ENCODE results near the gene SKAP2. TPM values are rescaled to one million over a fixed set of nuclear protein-coding genes. Genes with fewer than 3 reads are reported as not detected.

SKAP2 gene
- polyA plus RNA-seq, 4 donors = 7.6 to 44.2 (median 14.4) TPM

DNA sequence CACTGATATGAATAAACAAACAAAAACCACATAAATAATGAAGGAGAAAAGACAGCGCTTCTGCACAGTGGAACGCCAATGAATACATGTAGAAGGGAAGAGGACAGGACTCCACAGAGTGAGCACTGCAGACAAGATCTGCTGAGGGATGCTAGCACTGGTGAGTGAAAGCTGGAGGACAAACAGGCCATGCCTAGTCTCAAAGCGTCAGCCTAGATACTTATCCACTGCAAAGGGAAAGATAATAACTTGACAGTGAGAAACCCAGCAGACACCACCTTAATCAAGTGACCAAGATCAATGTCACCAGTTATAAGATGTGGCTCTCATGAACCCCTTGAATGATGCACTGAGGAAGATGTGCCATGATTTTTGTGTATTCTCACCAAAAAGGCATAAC, 227.6 kb downstream of the SKAP2 start:
- no peak overlapping the region for H3K4me3 ChIP-seq (ENCODE audit: low read depth in 1 of 3, low read length in 3 of 3)
- no peaks in the 10 kb centered on the region for H3K9me3 ChIP-seq (ENCODE audit: control insufficient read depth in 2 of 2, insufficient read depth in 1 of 2, low read depth in 1 of 2, low read length in 1 of 2)
- H3K27ac ChIP-seq (ENCODE audit: low read depth in 1 of 3, low read length in 2 of 3) = no peak overlapping the region
- no peaks in the 10 kb centered on the region for H3K36me3 ChIP-seq (ENCODE audit: control insufficient read depth in 3 of 3, insufficient read depth in 2 of 3, low read depth in 1 of 3, low read length in 3 of 3)
- H3K27me3 ChIP-seq (ENCODE audit: control insufficient read depth in 3 of 3, insufficient read depth in 3 of 3, low read length in 3 of 3) = peaks cover 0 to 5% (median 0%) of the 10 kb centered on the region in 3 donors
- 72 to 83% (median 79%) methylated on average over 3 of the region's 3 CpGs for WGBS, 3 donors
- FAIRE-seq = no peak
- no peak for DNase-seq
- H3K4me1 ChIP-seq (ENCODE audit: control insufficient read depth in 3 of 3, insufficient read depth in 2 of 3, low read depth in 1 of 3, low read length in 2 of 3) = no peaks in the 10 kb centered on the region

GRCh38 chr7:26633557-26633956, 230.8 kb downstream of the SKAP2 start:
- H3K4me3 ChIP-seq (ENCODE audit: low read depth in 1 of 3, low read length in 3 of 3) = no peak overlapping the region
- FAIRE-seq = no peak
- H3K27ac ChIP-seq (ENCODE audit: low read depth in 1 of 3, low read length in 2 of 3) = no peak overlapping the region
- H3K4me1 ChIP-seq (ENCODE audit: control insufficient read depth in 3 of 3, insufficient read depth in 2 of 3, low read depth in 1 of 3, low read length in 2 of 3) = no peaks in the 10 kb centered on the region
- H3K36me3 ChIP-seq (ENCODE audit: control insufficient read depth in 3 of 3, insufficient read depth in 2 of 3, low read depth in 1 of 3, low read length in 3 of 3) = no peaks in the 10 kb centered on the region
- no peak for DNase-seq
- 81 to 94% (median 92%) methylated on average over 3 of the region's 3 CpGs for WGBS, 3 donors
- no peaks in the 10 kb centered on the region for H3K9me3 ChIP-seq (ENCODE audit: control insufficient read depth in 2 of 2, insufficient read depth in 1 of 2, low read depth in 1 of 2, low read length in 1 of 2)
- H3K27me3 ChIP-seq (ENCODE audit: control insufficient read depth in 3 of 3, insufficient read depth in 3 of 3, low read length in 3 of 3) = peaks cover 0 to 5% (median 0%) of the 10 kb centered on the region in 3 donors

GRCh38 chr7:26631601-26632000, 232.8 kb downstream of the SKAP2 start:
- Histone ChIP-seq H3K4me3 (ENCODE audit: low read depth in 1 of 3, low read length in 3 of 3) (no peak overlapping the region), H3K27me3 (ENCODE audit: control insufficient read depth in 3 of 3, insufficient read depth in 3 of 3, low read length in 3 of 3) (peaks cover 0 to 5% (median 0%) of the 10 kb centered on the region in 3 donors), H3K36me3 (ENCODE audit: control insufficient read depth in 3 of 3, insufficient read depth in 2 of 3, low read depth in 1 of 3, low read length in 3 of 3) (no peaks in the 10 kb centered on the region), H3K4me1 (ENCODE audit: control insufficient read depth in 3 of 3, insufficient read depth in 2 of 3, low read depth in 1 of 3, low read length in 2 of 3) (no peaks in the 10 kb centered on the region), H3K9me3 (ENCODE audit: control insufficient read depth in 2 of 2, insufficient read depth in 1 of 2, low read depth in 1 of 2, low read length in 1 of 2) (no peaks in the 10 kb centered on the region), H3K27ac (ENCODE audit: low read depth in 1 of 3, low read length in 2 of 3) (no peak overlapping the region)
- 85 to 94% (median 93%) methylated on average over 6 of the region's 6 CpGs for WGBS, 3 donors
- FAIRE-seq (no peak), DNase-seq (no peak)

- FAIRE-seq = no peak
- H3K9me3 ChIP-seq (ENCODE audit: control insufficient read depth in 2 of 2, insufficient read depth in 1 of 2, low read depth in 1 of 2, low read length in 1 of 2) = no peaks in the 10 kb centered on the region
- WGBS, 3 donors = 85 to 91% (median 90%) methylated on average over 14 of the region's 14 CpGs
Measured at GRCh38 chr7:26630941-26631580, 233.3 kb downstream of the SKAP2 start.

GRCh38 chr7:26630361-26630760, 234.0 kb downstream of the SKAP2 start:
- FAIRE-seq (no peak), DNase-seq (no peak)
- Histone ChIP-seq H3K4me1 (ENCODE audit: control insufficient read depth in 3 of 3, insufficient read depth in 2 of 3, low read depth in 1 of 3, low read length in 2 of 3) (no peaks in the 10 kb centered on the region), H3K27me3 (ENCODE audit: control insufficient read depth in 3 of 3, insufficient read depth in 3 of 3, low read length in 3 of 3) (peaks cover 0 to 5% (median 0%) of the 10 kb centered on the region in 3 donors), H3K9me3 (ENCODE audit: control insufficient read depth in 2 of 2, insufficient read depth in 1 of 2, low read depth in 1 of 2, low read length in 1 of 2) (no peaks in the 10 kb centered on the region), H3K4me3 (ENCODE audit: low read depth in 1 of 3, low read length in 3 of 3) (no peak overlapping the region), H3K36me3 (ENCODE audit: control insufficient read depth in 3 of 3, insufficient read depth in 2 of 3, low read depth in 1 of 3, low read length in 3 of 3) (no peaks in the 10 kb centered on the region), H3K27ac (ENCODE audit: low read depth in 1 of 3, low read length in 2 of 3) (no peak overlapping the region)
- 94 to 95% (median 95%) methylated on average over 4 of the region's 4 CpGs for WGBS, 3 donors

More at GRCh38 chr7:26630941-26631580, 233.3 kb downstream of the SKAP2 start:
- no peaks in the 10 kb centered on the region for H3K36me3 ChIP-seq (ENCODE audit: control insufficient read depth in 3 of 3, insufficient read depth in 2 of 3, low read depth in 1 of 3, low read length in 3 of 3)
- no peak for DNase-seq
- no peak overlapping the region for H3K27ac ChIP-seq (ENCODE audit: low read depth in 1 of 3, low read length in 2 of 3)
- peaks cover 0 to 5% (median 0%) of the 10 kb centered on the region in 3 donors for H3K27me3 ChIP-seq (ENCODE audit: control insufficient read depth in 3 of 3, insufficient read depth in 3 of 3, low read length in 3 of 3)
- H3K4me1 ChIP-seq (ENCODE audit: control insufficient read depth in 3 of 3, insufficient read depth in 2 of 3, low read depth in 1 of 3, low read length in 2 of 3) = no peaks in the 10 kb centered on the region
- no peak overlapping the region for H3K4me3 ChIP-seq (ENCODE audit: low read depth in 1 of 3, low read length in 3 of 3)

DNA sequence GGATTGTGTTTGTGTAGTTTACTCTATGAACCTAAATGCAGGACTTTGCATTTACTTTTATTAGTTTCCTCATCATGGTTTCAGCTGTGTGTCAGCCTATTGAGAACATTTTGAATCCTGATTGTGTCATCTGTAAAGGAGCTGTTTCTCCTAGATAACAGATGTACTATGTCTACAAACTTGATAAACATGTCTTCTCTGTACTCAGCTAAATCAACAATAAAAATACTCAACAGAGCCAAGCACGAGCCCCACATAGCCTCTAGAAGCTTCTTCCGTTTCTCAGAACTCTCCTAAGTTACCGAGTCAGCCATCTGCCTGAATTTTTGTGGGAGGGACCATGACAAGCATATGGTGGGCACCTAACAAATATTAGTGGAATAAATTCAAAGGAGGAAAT, 234.7 kb downstream of the SKAP2 start:
- Histone ChIP-seq H3K4me3 (ENCODE audit: low read depth in 1 of 3, low read length in 3 of 3) (no peak overlapping the region), H3K9me3 (ENCODE audit: control insufficient read depth in 2 of 2, insufficient read depth in 1 of 2, low read depth in 1 of 2, low read length in 1 of 2) (no peaks in the 10 kb centered on the region), H3K27ac (ENCODE audit: low read depth in 1 of 3, low read length in 2 of 3) (no peak overlapping the region), H3K27me3 (ENCODE audit: control insufficient read depth in 3 of 3, insufficient read depth in 3 of 3, low read length in 3 of 3) (peaks cover 0 to 5% (median 0%) of the 10 kb centered on the region in 3 donors), H3K4me1 (ENCODE audit: control insufficient read depth in 3 of 3, insufficient read depth in 2 of 3, low read depth in 1 of 3, low read length in 2 of 3) (no peaks in the 10 kb centered on the region), H3K36me3 (ENCODE audit: control insufficient read depth in 3 of 3, insufficient read depth in 2 of 3, low read depth in 1 of 3, low read length in 3 of 3) (no peaks in the 10 kb centered on the region)
- no peak for DNase-seq
- no peak for FAIRE-seq
- 53 to 80% (median 78%) methylated on average over 3 of the region's 3 CpGs for WGBS, 3 donors

- H3K9me3 ChIP-seq (ENCODE audit: control insufficient read depth in 2 of 2, insufficient read depth in 1 of 2, low read depth in 1 of 2, low read length in 1 of 2) = no peaks in the 10 kb centered on the region
- no peak overlapping the region for H3K27ac ChIP-seq (ENCODE audit: low read depth in 1 of 3, low read length in 2 of 3)
- no peak for DNase-seq
- no peaks in the 10 kb centered on the region for H3K27me3 ChIP-seq (ENCODE audit: control insufficient read depth in 3 of 3, insufficient read depth in 3 of 3, low read length in 3 of 3)
- 70 to 82% (median 73%) methylated on average over 11 of the region's 11 CpGs for WGBS, 3 donors
- no peaks in the 10 kb centered on the region for H3K4me1 ChIP-seq (ENCODE audit: control insufficient read depth in 3 of 3, insufficient read depth in 2 of 3, low read depth in 1 of 3, low read length in 2 of 3)
- no peaks in the 10 kb centered on the region for H3K36me3 ChIP-seq (ENCODE audit: control insufficient read depth in 3 of 3, insufficient read depth in 2 of 3, low read depth in 1 of 3, low read length in 3 of 3)
- no peak for FAIRE-seq
- no peak overlapping the region for H3K4me3 ChIP-seq (ENCODE audit: low read depth in 1 of 3, low read length in 3 of 3)
Measured at GRCh38 chr7:26627891-26628341, 236.5 kb downstream of the SKAP2 start.

- no peak overlapping the region for H3K4me3 ChIP-seq (ENCODE audit: low read depth in 1 of 3, low read length in 3 of 3)
- DNase-seq (no peak), FAIRE-seq (no peak)
- no peaks in the 10 kb centered on the region for H3K27me3 ChIP-seq (ENCODE audit: control insufficient read depth in 3 of 3, insufficient read depth in 3 of 3, low read length in 3 of 3)
- H3K4me1 ChIP-seq (ENCODE audit: control insufficient read depth in 3 of 3, insufficient read depth in 2 of 3, low read depth in 1 of 3, low read length in 2 of 3) = no peaks in the 10 kb centered on the region
- no peaks in the 10 kb centered on the region for H3K36me3 ChIP-seq (ENCODE audit: control insufficient read depth in 3 of 3, insufficient read depth in 2 of 3, low read depth in 1 of 3, low read length in 3 of 3)
- no peak overlapping the region for H3K27ac ChIP-seq (ENCODE audit: low read depth in 1 of 3, low read length in 2 of 3)
- H3K9me3 ChIP-seq (ENCODE audit: control insufficient read depth in 2 of 2, insufficient read depth in 1 of 2, low read depth in 1 of 2, low read length in 1 of 2) = no peaks in the 10 kb centered on the region
- 86 to 95% (median 93%) methylated on average over 10 of the region's 10 CpGs for WGBS, 3 donors
Measured at GRCh38 chr7:26627221-26627620, 237.2 kb downstream of the SKAP2 start.

DNA sequence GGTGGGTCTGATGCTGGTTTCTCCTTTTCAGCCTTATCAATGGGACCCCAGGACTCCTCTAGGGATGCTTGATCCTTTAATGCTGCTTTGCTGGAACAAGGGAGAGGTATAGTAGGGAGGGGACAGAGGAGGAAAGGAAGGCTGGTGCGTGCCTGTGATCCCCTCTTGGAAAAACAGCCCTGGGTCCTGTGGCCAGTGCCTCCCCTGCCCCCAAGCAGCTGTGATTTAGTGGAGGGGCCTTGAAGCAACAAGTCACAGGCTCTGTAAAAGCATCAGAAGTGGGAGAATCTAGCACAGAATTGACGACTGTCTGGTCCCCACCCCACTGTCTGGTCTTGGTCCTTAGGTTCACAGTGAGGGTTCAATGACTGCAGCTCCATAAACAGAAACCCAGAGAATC, 237.7 kb downstream of the SKAP2 start:
- FAIRE-seq = no peak
- 70 to 83% (median 71%) methylated on average over 2 of the region's 2 CpGs for WGBS, 3 donors
- DNase-seq = no peak

More for the DNA sequence above, 237.7 kb downstream of the SKAP2 start:
- Histone ChIP-seq H3K36me3 (ENCODE audit: control insufficient read depth in 3 of 3, insufficient read depth in 2 of 3, low read depth in 1 of 3, low read length in 3 of 3) (no peaks in the 10 kb centered on the region), H3K9me3 (ENCODE audit: control insufficient read depth in 2 of 2, insufficient read depth in 1 of 2, low read depth in 1 of 2, low read length in 1 of 2) (no peaks in the 10 kb centered on the region), H3K4me1 (ENCODE audit: control insufficient read depth in 3 of 3, insufficient read depth in 2 of 3, low read depth in 1 of 3, low read length in 2 of 3) (no peaks in the 10 kb centered on the region), H3K4me3 (ENCODE audit: low read depth in 1 of 3, low read length in 3 of 3) (no peak overlapping the region), H3K27me3 (ENCODE audit: control insufficient read depth in 3 of 3, insufficient read depth in 3 of 3, low read length in 3 of 3) (no peaks in the 10 kb centered on the region), H3K27ac (ENCODE audit: low read depth in 1 of 3, low read length in 2 of 3) (no peak overlapping the region)

Measured in small intestine (tissue), 7 donors.